Testis (tissue), 2 donors: Measurements from ENCODE around the gene PDS5B.

Experiments
- POLR2A ChIP-seq: fragments of 450-650 bp; IDR thresholded peaks from one replicate; pipeline ENCODE4 v1.6.1; 2017; ENCODE audit warnings: antibody characterized with exemption, mild to moderate bottlenecking, moderate library complexity
- TF ChIP-seq, protein P1 (sequence below), 3 experiments: fragments of 450-650 bp in 2 of 3; fragments of 200-600 bp in 1 of 3; sonication (generic) in 1 of 3; IDR thresholded peaks; one replicate each; pipeline ENCODE4 v1.5.1; 2016 to 2019; ENCODE audit warnings: antibody characterized with exemption in 3 of 3, mild to moderate bottlenecking in 2 of 3, moderate library complexity in 1 of 3

- TF ChIP-seq POLR2A, result no peak
- TF ChIP-seq, protein P1, sequence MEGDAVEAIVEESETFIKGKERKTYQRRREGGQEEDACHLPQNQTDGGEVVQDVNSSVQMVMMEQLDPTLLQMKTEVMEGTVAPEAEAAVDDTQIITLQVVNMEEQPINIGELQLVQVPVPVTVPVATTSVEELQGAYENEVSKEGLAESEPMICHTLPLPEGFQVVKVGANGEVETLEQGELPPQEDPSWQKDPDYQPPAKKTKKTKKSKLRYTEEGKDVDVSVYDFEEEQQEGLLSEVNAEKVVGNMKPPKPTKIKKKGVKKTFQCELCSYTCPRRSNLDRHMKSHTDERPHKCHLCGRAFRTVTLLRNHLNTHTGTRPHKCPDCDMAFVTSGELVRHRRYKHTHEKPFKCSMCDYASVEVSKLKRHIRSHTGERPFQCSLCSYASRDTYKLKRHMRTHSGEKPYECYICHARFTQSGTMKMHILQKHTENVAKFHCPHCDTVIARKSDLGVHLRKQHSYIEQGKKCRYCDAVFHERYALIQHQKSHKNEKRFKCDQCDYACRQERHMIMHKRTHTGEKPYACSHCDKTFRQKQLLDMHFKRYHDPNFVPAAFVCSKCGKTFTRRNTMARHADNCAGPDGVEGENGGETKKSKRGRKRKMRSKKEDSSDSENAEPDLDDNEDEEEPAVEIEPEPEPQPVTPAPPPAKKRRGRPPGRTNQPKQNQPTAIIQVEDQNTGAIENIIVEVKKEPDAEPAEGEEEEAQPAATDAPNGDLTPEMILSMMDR (IDR thresholded peaks at IDR 0.05), result no peak
These were observed 4.0 kb downstream of the PDS5B start for GRCh38 chr13:32590266-32590665.
